Activated B cell treated with CpG ODN at 0.5 μM for 24 hours (primary cell): ENCODE measurements around the gene PTPRE. TPM values are rescaled to one million over a fixed set of nuclear protein-coding genes. Genes with fewer than 3 reads are reported as not detected.

Source experiments
- ATAC-seq: fragments of 200-7000 bp; cut with Tn5 transposase; one replicate; pipeline ENCODE4 v1.10.0; 2021; ENCODE audit warnings: low read depth, mild to moderate bottlenecking, moderate library complexity
- CTCF ChIA-PET: fragments of 350-600 bp; sonication (Branson Sonifier 250); formaldehyde crosslinking; loops from one replicate; lab custom pipeline; 2021; ENCODE audit warnings: antibody characterized with exemption; lab: Charles Lee
- POLR2A ChIA-PET: fragments of 350-600 bp; sonication (Branson Sonifier 250); formaldehyde crosslinking; loops from one replicate; lab custom pipeline; 2021; ENCODE audit warnings: antibody characterized with exemption; lab: Charles Lee
- DNase-seq: peaks from one replicate; pipeline ENCODE4 v3.0.0; 2022
- H3K27ac Mint-ChIP-seq: one replicate; pipeline ENCODE4 v1.8.0; 2020; ENCODE audit warnings: mixed read lengths
- H3K27me3 Mint-ChIP-seq: one replicate; pipeline ENCODE4 v1.8.0; 2021; ENCODE audit warnings: mixed read lengths
- H3K36me3 Mint-ChIP-seq: one replicate; pipeline ENCODE4 v1.8.0; 2021; ENCODE audit warnings: low read depth, mixed read lengths
- H3K4me1 Mint-ChIP-seq: one replicate; pipeline ENCODE4 v1.8.0; 2021; ENCODE audit warnings: mixed read lengths
- H3K4me3 Mint-ChIP-seq: one replicate; pipeline ENCODE4 v1.8.0; 2020; ENCODE audit warnings: mild to moderate bottlenecking, mixed read lengths
- H3K9me3 Mint-ChIP-seq: one replicate; pipeline ENCODE4 v1.8.0; 2020; ENCODE audit warnings: mixed read lengths
- intact Hi-C: fragments of 100-400 bp; cut with micrococcal nuclease; formaldehyde crosslinking; loops from one replicate; pipeline ENCODE4 v1.15.1; 2024
- total RNA-seq: library from RNA; stranded (reverse); gene quantifications from 2 replicates; pipeline ENCODE4 v1.2.3, GENCODE V29; 2022
- TF ChIP-seq, protein P1 (sequence below): fragments of 200-600 bp; IDR thresholded peaks from one replicate; pipeline ENCODE4 v1.8.0; 2022; ENCODE audit warnings: antibody characterized with exemption, mild to moderate bottlenecking

Gene PTPRE
- total RNA-seq, 1 donor from 2014 or later, result 36.8 TPM

DNA sequence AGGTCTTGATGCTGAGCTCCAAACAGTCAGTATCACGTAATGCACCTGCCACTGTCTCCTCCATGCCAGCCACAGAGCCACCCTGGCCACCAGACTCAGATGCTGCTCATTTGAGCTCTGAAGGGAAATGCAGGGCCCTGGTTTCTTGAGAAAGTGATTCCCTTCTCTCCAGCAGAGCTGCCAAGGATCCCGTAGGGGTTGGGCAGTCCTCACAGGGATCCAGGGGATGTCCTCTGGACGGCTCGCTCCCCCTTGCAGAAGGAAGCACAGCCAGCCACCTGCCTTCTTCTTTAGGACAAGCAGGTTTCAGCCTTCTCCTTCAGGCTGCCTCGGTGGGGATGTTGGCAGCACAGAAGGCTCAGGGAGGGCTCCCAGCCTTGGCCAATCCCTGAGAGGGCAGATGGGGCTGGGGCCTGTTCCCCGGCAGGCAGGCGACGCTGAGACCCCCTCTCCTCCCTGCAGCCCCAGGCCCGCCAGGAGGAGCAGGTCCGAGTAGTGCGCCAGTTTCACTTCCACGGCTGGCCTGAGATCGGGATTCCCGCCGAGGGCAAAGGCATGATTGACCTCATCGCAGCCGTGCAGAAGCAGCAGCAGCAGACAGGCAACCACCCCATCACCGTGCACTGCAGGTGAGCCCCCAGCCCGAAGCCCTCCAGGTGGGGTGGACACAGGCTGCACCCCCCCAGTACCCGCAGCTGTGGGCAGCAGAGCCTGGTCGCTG, 170.4 kb downstream of the PTPRE start:
- POLR2A ChIA-PET, result no interaction called here
- no peak for ATAC-seq
- intact Hi-C loops, result loop anchor here (5.0 kb wide), 1 partner anchor 40 kb away; no protein-coding TSS in a partner anchor
- DNase-seq, result no peak
- TF ChIP-seq, protein P1, sequence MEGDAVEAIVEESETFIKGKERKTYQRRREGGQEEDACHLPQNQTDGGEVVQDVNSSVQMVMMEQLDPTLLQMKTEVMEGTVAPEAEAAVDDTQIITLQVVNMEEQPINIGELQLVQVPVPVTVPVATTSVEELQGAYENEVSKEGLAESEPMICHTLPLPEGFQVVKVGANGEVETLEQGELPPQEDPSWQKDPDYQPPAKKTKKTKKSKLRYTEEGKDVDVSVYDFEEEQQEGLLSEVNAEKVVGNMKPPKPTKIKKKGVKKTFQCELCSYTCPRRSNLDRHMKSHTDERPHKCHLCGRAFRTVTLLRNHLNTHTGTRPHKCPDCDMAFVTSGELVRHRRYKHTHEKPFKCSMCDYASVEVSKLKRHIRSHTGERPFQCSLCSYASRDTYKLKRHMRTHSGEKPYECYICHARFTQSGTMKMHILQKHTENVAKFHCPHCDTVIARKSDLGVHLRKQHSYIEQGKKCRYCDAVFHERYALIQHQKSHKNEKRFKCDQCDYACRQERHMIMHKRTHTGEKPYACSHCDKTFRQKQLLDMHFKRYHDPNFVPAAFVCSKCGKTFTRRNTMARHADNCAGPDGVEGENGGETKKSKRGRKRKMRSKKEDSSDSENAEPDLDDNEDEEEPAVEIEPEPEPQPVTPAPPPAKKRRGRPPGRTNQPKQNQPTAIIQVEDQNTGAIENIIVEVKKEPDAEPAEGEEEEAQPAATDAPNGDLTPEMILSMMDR, result no peak
- no peaks in the 10 kb centered on the region for H3K27me3 Mint-ChIP-seq
- H3K27ac Mint-ChIP-seq, result no peak overlapping the region
- no peaks in the 10 kb centered on the region for H3K4me1 Mint-ChIP-seq
- peaks cover 80% of the 10 kb centered on the region for H3K36me3 Mint-ChIP-seq
- no peak overlapping the region for H3K4me3 Mint-ChIP-seq
- CTCF ChIA-PET, result interaction anchor here (1.2 to 2.1 kb wide), 3 partner anchors 37 to 70 kb away, joined by 3 to 6 read pairs (median 5); no protein-coding TSS in a partner anchor
- H3K9me3 Mint-ChIP-seq, result no peaks in the 10 kb centered on the region

DNA sequence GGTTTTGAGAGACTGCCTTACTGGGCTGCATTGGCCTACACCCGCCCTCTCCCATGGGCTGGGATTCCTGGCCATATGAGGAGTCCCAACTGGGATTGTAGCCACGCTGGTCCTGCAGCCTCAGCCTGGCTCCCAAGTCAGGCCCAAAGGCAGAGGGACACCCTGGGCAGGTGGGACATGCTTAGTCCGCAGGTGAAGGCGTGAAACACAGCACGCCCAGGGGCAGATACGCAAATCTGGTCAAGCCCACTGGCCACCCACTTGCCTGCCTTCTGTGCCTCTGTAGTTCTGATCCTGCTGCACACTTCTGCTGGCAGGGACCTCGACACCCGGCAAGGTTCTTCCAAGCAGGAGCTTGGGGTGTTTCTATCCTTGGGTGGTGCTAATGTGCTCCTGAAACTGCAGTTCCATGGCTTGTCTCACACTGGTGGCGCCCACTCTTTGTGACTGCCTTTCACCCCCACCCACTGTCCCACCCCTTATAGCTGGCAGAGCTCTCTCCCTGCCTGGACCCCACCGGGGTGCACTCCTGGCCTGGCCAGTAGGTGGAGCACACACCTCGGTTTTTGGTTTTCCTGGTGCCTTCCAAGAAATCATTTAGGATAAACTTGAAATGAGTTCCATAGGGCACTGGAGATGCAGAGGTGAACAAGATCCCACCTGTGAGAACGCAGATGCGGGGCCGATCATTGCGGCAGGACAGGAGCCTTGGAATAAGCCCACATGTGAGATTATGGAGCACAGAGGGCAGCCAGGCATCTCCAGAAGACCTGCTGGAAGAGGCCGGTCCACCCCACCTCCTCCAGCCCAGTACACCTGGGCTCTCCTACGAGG, 171.4 kb downstream of the PTPRE start:
- POLR2A ChIA-PET, result interaction anchor here (0.5 kb wide), 1 partner anchor 1549 kb away, joined by 3 read pairs; no protein-coding TSS in a partner anchor
- Mint-ChIP-seq H3K9me3 (no peaks in the 10 kb centered on the region), H3K4me1 (no peaks in the 10 kb centered on the region), H3K4me3 (no peak overlapping the region), H3K36me3 (peaks cover 77% of the 10 kb centered on the region), H3K27me3 (no peaks in the 10 kb centered on the region), H3K27ac (no peak overlapping the region)
- ATAC-seq (peak; percentile 72), DNase-seq (peak; percentile 47)
- TF ChIP-seq, protein P1, result peak; percentile 53
- CTCF ChIA-PET, result interaction anchor here (0.7 to 4.6 kb wide), 13 partner anchors 9 to 779 kb away, joined by 3 to 46 read pairs (median 4); no protein-coding TSS in a partner anchor
- intact Hi-C loops, result loop anchor here (1.0 to 5.0 kb wide), 3 partner anchors 39 to 134 kb away; no protein-coding TSS in a partner anchor

DNA sequence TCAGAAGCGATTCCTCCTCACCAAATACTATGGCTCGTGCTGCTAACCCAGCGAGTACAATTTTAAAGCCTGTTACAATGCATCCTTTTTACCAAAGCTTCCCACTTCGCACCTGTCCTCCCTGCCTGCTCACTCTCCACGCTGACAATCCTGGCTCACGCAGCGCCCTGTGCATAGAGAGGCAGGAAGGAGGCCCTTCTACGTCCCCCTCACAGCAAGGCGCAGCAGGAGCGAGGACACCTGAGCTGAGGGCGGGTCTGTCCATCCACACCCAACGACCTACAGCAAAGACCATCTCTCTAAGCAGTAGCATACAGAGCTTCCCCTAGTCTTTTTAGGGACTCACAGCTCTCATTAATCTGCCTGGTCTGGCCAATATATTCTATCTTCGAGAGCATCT, 173.3 kb downstream of the PTPRE start:
- Mint-ChIP-seq H3K36me3 (peaks cover 78% of the 10 kb centered on the region), H3K27ac (no peak overlapping the region), H3K4me1 (no peaks in the 10 kb centered on the region), H3K27me3 (no peaks in the 10 kb centered on the region), H3K9me3 (no peaks in the 10 kb centered on the region), H3K4me3 (no peak overlapping the region)
- ATAC-seq (no peak), DNase-seq (no peak)
- intact Hi-C loops, result no loop called here
- ChIA-PET CTCF (interaction anchor here (4.6 kb wide), 1 partner anchor 71 kb away, joined by 46 read pairs; no protein-coding TSS in a partner anchor), POLR2A (no interaction called here)
- TF ChIP-seq, protein P1, result no peak

DNA sequence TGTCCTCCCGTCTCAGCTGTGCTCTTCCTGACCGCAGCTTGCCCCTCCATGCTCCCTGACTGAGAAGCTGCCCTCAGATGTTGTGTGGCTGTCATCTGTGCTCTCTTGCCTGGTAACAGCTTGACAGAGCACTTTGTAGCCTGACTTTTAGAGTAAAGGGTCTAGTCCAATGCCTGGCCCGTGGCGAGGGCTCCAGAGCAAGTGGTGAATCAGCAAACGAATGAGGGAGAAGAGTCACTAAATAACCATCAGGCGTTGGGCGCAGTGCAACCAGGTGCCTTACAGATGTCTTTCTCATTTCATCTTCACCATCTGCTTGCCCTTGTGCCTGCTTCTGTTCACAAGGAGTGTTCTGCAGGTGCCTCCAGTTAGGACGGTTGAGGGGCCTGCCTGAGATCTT, 173.7 kb downstream of the PTPRE start:
- Mint-ChIP-seq H3K36me3 (peaks cover 78% of the 10 kb centered on the region), H3K27me3 (no peaks in the 10 kb centered on the region), H3K9me3 (no peaks in the 10 kb centered on the region), H3K27ac (no peak overlapping the region), H3K4me3 (no peak overlapping the region), H3K4me1 (no peaks in the 10 kb centered on the region)
- ATAC-seq, result no peak
- ChIA-PET POLR2A (no interaction called here), CTCF (interaction anchor here (1.1 to 4.6 kb wide), 2 partner anchors 46 to 70 kb away, joined by 3 to 46 read pairs; no protein-coding TSS in a partner anchor)
- DNase-seq, result no peak
- intact Hi-C loops, result no loop called here
- TF ChIP-seq, protein P1, result no peak
